Kidney (tissue), 14 donors: ENCODE measurements around the gene NF1. TPM values are rescaled to one million over a fixed set of nuclear protein-coding genes. Genes with fewer than 3 reads are reported as not detected.
A peak's percentile ranks its signal among the peaks of the same experiment; 100 is the strongest.

Experiments
- DNase-seq, 5 donors: peaks; one replicate each; pipeline ENCODE4 v3.0.0-alpha.2; 2013 to 2020
- FAIRE-seq: peaks from 2 replicates; lab custom pipeline; 2012; peaks lifted over from hg19 to GRCh38; lab: Jason Lieb, UNC
- H3K27ac ChIP-seq, 2 donors: one replicate each; pipeline ENCODE4 v1.7.0; 2013; ENCODE audit warnings: low read depth in 2 of 2, low read length in 2 of 2, inconsistent platforms in 1 of 2
- H3K27me3 ChIP-seq: one replicate; pipeline ENCODE4 v1.7.1; 2013; ENCODE audit warnings: low read length, inconsistent platforms; ENCODE audit not compliant: control insufficient read depth, insufficient read depth
- H3K36me3 ChIP-seq, 3 donors: one replicate each; pipeline versions ENCODE4 v1.7.0 to v1.7.1; 2013; ENCODE audit warnings: low read length in 3 of 3, control low read depth in 1 of 3, inconsistent platforms in 1 of 3; ENCODE audit not compliant: insufficient read depth in 3 of 3, control insufficient read depth in 2 of 3
- H3K4me1 ChIP-seq, 3 donors: one replicate each; pipeline versions ENCODE4 v1.7.0 to v1.7.1; 2013; ENCODE audit warnings: low read length in 3 of 3, inconsistent platforms in 1 of 3, low read depth in 1 of 3; ENCODE audit not compliant: control insufficient read depth in 2 of 3, insufficient read depth in 2 of 3
- H3K4me3 ChIP-seq, 3 donors: one replicate each; pipeline versions ENCODE4 v1.7.0 to v1.8.1; 2013; ENCODE audit warnings: low read length in 3 of 3, control low read depth in 1 of 3, inconsistent platforms in 1 of 3
- H3K9ac ChIP-seq, 3 donors: one replicate each; pipeline versions ENCODE4 v1.7.0 to v1.7.1; 2013; ENCODE audit warnings: low read length in 3 of 3, control low read depth in 1 of 3, inconsistent platforms in 1 of 3
- H3K9me3 ChIP-seq, 3 donors: one replicate each; pipeline versions ENCODE4 v1.7.0 to v1.7.1; 2013; ENCODE audit warnings: low read length in 3 of 3, control low read depth in 1 of 3, inconsistent platforms in 1 of 3; ENCODE audit not compliant: control insufficient read depth in 2 of 3, insufficient read depth in 1 of 3
- intact Hi-C: fragments of 100-400 bp; cut with DNase I; formaldehyde crosslinking; loops from one replicate; pipeline ENCODE4 v1.11.1; 2022
- polyA plus RNA-seq: library from polyadenylated mRNA; stranded (reverse); fragments of 350-450 nt; fragmentation: Illumina TruSeq; extraction: RNeasy Lipid Tissue Mini Kit (QIAGEN cat#74804); gene quantifications from one replicate; pipeline ENCODE4 v1.2.3, GENCODE V29; 2014; ENCODE audit warnings: low read depth, low replicate concordance; ENCODE audit not compliant: insufficient read depth
- total RNA-seq: library from RNA; stranded (reverse); fragmentation: NEBNext Ultra II Directional; extraction: Animal tissue kit (Norgen Biotek cat#: 25700); gene quantifications from one replicate; pipeline ENCODE4 v1.2.1, GENCODE V29; 2021
- TF ChIP-seq, protein P1 (sequence below): IDR thresholded peaks from 3 replicates; pipeline ENCODE4 v1.5.1; 2012; ENCODE audit warnings: mild to moderate bottlenecking, moderate library complexity, borderline replicate concordance; ENCODE audit not compliant: insufficient read depth; ENCODE audit errors: extremely low read depth
- donor health status: control.
- donor health status: control.
- donor health status: control.
- donor health status: control.
- donor health status: control.
- donor health status: DM: yes; HTN: yes; CAD: no.
- donor health status: Normal renal cell carcinoma (clear cell type).

Gene NF1
- total and polyA plus RNA-seq, 2 donors from 2014 or later: 7.8 to 61.3 TPM

DNA sequence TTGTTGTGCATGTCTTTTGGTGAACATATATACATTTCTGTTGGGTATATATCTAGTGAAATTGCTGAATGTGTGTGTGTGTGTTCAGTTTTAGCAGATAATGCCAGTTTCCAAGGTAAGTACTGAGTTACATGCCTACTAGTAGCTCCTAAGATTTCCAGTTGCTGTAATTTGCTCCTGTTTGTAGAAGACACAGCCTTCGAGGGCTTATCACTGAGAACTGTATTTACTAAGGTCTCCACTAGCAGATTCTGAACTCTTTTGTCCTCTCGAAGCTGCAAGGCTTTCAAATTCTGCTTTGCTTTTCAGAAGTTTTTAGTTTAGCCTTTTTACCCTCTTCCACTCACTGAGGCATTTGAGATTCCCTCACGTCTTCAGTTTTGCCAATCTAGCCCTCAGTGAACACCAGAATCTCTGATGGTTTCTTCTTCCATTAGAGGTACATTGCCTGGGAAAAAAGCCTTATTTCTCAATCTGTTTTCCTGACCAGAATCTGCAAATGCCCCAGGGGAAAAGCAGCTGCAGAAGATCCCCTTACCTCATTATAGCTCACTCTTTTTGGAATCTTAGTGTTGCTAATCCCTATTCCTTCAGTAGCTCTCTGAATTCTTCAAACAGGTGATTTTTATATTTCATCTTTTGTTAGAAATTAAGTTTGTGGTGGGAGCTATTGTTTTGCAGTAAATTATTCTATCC, 52.9 kb downstream of the NF1 start:
- no peak for FAIRE-seq
- no peak overlapping the region for H3K9ac ChIP-seq
- TF ChIP-seq, protein P1, sequence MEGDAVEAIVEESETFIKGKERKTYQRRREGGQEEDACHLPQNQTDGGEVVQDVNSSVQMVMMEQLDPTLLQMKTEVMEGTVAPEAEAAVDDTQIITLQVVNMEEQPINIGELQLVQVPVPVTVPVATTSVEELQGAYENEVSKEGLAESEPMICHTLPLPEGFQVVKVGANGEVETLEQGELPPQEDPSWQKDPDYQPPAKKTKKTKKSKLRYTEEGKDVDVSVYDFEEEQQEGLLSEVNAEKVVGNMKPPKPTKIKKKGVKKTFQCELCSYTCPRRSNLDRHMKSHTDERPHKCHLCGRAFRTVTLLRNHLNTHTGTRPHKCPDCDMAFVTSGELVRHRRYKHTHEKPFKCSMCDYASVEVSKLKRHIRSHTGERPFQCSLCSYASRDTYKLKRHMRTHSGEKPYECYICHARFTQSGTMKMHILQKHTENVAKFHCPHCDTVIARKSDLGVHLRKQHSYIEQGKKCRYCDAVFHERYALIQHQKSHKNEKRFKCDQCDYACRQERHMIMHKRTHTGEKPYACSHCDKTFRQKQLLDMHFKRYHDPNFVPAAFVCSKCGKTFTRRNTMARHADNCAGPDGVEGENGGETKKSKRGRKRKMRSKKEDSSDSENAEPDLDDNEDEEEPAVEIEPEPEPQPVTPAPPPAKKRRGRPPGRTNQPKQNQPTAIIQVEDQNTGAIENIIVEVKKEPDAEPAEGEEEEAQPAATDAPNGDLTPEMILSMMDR: no peak
- peaks cover 0 to 5% (median 0%) of the 10 kb centered on the region in 3 donors for H3K36me3 ChIP-seq
- no peak overlapping the region for H3K27ac ChIP-seq
- no peak for DNase-seq
- no peaks in the 10 kb centered on the region for H3K9me3 ChIP-seq
- H3K4me1 ChIP-seq: no peaks in the 10 kb centered on the region
- intact Hi-C loops: no loop called here
- no peaks in the 10 kb centered on the region for H3K27me3 ChIP-seq
- no peak overlapping the region for H3K4me3 ChIP-seq

DNA sequence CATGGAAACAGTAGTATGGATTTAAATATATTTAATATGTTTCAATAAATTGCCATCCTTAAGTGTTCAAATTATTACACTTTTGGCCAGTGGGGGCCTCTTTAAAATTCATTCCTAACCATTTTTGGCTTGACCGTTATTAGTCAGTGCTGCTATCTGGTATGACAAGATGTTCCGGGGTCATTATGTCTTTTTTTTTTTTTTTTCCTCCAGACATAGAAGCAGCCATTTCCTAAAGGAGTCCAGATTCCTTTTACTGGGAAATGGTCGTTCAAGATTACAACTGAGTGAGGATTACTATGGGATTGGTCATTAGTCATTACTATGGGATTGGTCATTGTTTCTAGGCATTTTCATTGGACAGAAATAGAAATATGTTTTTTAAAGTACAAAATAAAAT, 53.4 kb downstream of the NF1 start:
- Histone ChIP-seq H3K9ac (no peak overlapping the region), H3K36me3 (peaks cover 0 to 5% (median 0%) of the 10 kb centered on the region in 3 donors), H3K9me3 (no peaks in the 10 kb centered on the region), H3K4me1 (no peaks in the 10 kb centered on the region), H3K27ac (no peak overlapping the region), H3K27me3 (no peaks in the 10 kb centered on the region), H3K4me3 (no peak overlapping the region)
- TF ChIP-seq, protein P1: no peak
- intact Hi-C loops: no loop called here
- FAIRE-seq: no peak
- DNase-seq: no peak

DNA sequence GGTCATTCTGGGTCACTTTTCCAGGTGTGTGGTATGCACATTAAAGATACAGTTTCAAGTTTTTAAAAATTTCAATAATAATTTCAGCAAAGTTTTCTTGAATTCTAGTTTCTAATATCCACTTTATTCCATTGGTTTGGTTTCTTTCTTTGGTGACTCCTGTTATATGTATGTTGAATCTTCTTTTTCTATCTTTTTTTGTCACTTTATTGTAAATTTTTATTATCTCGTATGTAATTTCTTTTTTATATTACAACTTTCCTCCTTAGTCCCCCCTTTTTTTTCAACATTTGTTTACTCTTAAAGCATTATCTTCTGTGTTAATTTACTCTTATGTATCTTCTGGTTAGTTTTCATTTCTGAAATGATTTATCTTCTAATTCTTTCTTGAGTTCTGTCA, 57.5 kb downstream of the NF1 start:
- DNase-seq: no peak
- intact Hi-C loops: no loop called here
- TF ChIP-seq, protein P1: no peak
- H3K9ac ChIP-seq: no peak overlapping the region
- no peaks in the 10 kb centered on the region for H3K27me3 ChIP-seq
- H3K27ac ChIP-seq: no peak overlapping the region
- no peaks in the 10 kb centered on the region for H3K9me3 ChIP-seq
- H3K36me3 ChIP-seq: no peaks in the 10 kb centered on the region
- peak; percentile 74 for FAIRE-seq
- H3K4me1 ChIP-seq: peaks cover 0 to 3% (median 0%) of the 10 kb centered on the region in 3 donors
- no peak overlapping the region for H3K4me3 ChIP-seq
